Prostate gland (tissue), 2 donors: ENCODE data around the gene INSM1. TPM values are rescaled to one million over a fixed set of nuclear protein-coding genes. Genes with fewer than 3 reads are reported as not detected.

Experiments used
- DNase-seq: peaks from one replicate; pipeline ENCODE4 v3.0.0-alpha.2; 2019; ENCODE audit warnings: low spot score
- H3K27ac ChIP-seq, 2 donors: fragments of 200-600 bp; sonication (generic); 2 replicates each; pipeline ENCODE4 v1.5.1; 2017 to 2019
- H3K27me3 ChIP-seq: fragments of 200-600 bp; sonication (generic); replicated peaks from 2 replicates; pipeline ENCODE4 v1.5.1; 2019; ENCODE audit not compliant: insufficient read depth
- H3K36me3 ChIP-seq, 2 donors: fragments of 200-600 bp; sonication (generic); 1 replicate in 1 of 2; 2 replicates in 1 of 2; pipeline versions ENCODE4 v1.5.1 to v1.8.1; 2017 to 2019
- H3K4me1 ChIP-seq: fragments of 200-600 bp; sonication (generic); replicated peaks from 2 replicates; pipeline ENCODE4 v1.5.1; 2019
- H3K4me3 ChIP-seq, 2 donors: fragments of 200-600 bp; sonication (generic); 2 replicates each; pipeline ENCODE4 v1.5.1; 2017 to 2019
- H3K9me3 ChIP-seq: fragments of 200-600 bp; sonication (generic); 2 replicates; pipeline ENCODE4 v1.5.1; 2017
- POLR2A ChIP-seq: fragments of 450-650 bp; IDR thresholded peaks from one replicate; pipeline ENCODE4 v1.6.1; 2016; ENCODE audit warnings: antibody characterized with exemption, mild to moderate bottlenecking
- POLR2AphosphoS5 ChIP-seq: sonication (generic); formaldehyde crosslinking; IDR thresholded peaks from one replicate; pipeline ENCODE4 v1.6.1; 2017; ENCODE audit warnings: antibody characterized with exemption
- WGBS: methylation state at CpG from one replicate; pipeline ENCODE4 v1.1.5; 2018; 5-methylcytosine and 5-hydroxymethylcytosine counted together
- intact Hi-C: fragments of 100-400 bp; cut with DNase I; formaldehyde crosslinking; loops from one replicate; pipeline ENCODE4 v1.14.2; 2022
- total RNA-seq, 2 donors: library from RNA; depleted of rRNA; stranded (reverse); fragments of >200 nt; gene quantifications; one replicate each; pipeline ENCODE4 v1.1.0, GENCODE V29; 2016
- TF ChIP-seq, protein P1 (sequence below), 4 experiments: fragments of 200-600 bp in 2 of 4; fragments of 450-650 bp in 2 of 4; sonication (generic) in 2 of 4; IDR thresholded peaks; 1 replicate in 3 of 4; 2 replicates in 1 of 4; pipeline ENCODE4 v1.5.1; 2016 to 2019; ENCODE audit warnings: antibody characterized with exemption in 4 of 4, mild to moderate bottlenecking in 2 of 4, moderate library complexity in 2 of 4

The INSM1 gene
- total RNA-seq, 2 donors from 2014 or later: 0.82 to 1.5 TPM

DNA sequence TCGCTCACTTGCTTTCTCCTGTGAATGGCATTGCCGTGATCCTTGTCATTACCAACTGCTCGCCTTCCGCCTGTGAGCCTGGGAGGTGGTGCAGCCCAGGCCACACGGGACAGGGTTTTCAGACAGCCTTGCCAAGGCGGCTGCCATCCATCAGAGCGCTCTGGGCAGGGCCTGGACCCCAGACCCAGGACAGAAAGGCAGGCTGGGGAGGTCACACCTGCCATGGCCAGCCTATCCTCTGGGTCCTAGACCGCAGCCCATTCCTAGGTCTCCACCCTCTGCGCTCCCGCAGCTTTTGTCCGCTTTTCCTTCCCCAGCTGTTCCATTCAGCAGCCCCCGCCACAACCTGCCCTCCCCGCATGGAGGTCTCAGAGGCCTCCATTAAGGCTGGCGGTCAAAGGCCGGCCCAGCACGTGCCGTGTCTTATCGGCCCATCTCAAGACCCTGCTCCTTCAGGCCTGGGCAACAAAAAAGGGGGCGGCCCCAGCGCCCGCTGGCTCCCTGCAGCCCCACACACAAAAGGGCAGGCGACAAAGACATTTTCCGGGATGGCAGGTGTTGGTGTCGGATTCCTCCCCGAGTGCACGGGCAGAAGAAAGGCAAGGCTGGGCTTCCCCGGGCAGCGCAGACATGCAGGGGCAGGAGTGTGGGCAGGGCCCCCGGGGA, 28.1 kb downstream of the INSM1 start:
- no peak for TF ChIP-seq POLR2A
- no peak for TF ChIP-seq POLR2AphosphoS5
- TF ChIP-seq, protein P1, sequence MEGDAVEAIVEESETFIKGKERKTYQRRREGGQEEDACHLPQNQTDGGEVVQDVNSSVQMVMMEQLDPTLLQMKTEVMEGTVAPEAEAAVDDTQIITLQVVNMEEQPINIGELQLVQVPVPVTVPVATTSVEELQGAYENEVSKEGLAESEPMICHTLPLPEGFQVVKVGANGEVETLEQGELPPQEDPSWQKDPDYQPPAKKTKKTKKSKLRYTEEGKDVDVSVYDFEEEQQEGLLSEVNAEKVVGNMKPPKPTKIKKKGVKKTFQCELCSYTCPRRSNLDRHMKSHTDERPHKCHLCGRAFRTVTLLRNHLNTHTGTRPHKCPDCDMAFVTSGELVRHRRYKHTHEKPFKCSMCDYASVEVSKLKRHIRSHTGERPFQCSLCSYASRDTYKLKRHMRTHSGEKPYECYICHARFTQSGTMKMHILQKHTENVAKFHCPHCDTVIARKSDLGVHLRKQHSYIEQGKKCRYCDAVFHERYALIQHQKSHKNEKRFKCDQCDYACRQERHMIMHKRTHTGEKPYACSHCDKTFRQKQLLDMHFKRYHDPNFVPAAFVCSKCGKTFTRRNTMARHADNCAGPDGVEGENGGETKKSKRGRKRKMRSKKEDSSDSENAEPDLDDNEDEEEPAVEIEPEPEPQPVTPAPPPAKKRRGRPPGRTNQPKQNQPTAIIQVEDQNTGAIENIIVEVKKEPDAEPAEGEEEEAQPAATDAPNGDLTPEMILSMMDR (IDR thresholded peaks at IDR 0.05): no peak
- Histone ChIP-seq H3K36me3 (no peaks in the 10 kb centered on the region), H3K9me3 (no peaks in the 10 kb centered on the region), H3K27me3 (no peaks in the 10 kb centered on the region), H3K27ac (no peak overlapping the region), H3K4me3 (no peak overlapping the region), H3K4me1 (no peaks in the 10 kb centered on the region)
- intact Hi-C loops: no loop called here
- WGBS: 53% methylated on average over 29 of the region's 29 CpGs
- DNase-seq: no peak

DNA sequence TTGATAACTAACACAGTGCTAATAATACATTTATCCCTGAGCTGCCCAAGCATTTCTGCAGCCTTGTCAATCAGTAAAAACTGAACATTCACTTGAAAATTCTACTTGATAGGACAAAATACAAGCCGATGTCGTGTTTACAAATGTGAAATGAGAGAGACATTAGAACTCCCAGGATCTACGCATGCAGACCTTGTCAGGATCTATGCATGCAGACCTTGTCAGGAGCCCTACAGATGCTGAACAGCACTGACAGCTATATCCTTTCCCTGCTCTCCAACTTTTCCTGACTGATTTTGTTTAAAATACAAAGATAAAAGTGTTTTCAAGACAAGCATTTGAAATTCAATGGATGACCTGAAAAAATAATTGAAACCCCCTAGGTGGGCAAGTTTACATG, 28.9 kb downstream of the INSM1 start:
- WGBS: 90% methylated on average over 3 of the region's 3 CpGs
- no peaks in the 10 kb centered on the region for H3K27me3 ChIP-seq
- no peak for DNase-seq
- H3K4me1 ChIP-seq: no peaks in the 10 kb centered on the region
- intact Hi-C loops: no loop called here
- no peaks in the 10 kb centered on the region for H3K36me3 ChIP-seq
- H3K4me3 ChIP-seq: no peak overlapping the region
- no peak overlapping the region for H3K27ac ChIP-seq
- no peaks in the 10 kb centered on the region for H3K9me3 ChIP-seq
- TF ChIP-seq POLR2AphosphoS5 (no peak), POLR2A (no peak)
- TF ChIP-seq, protein P1 (IDR thresholded peaks at IDR 0.05): no peak

GRCh38 chr20:20398123-20398522, 30.2 kb downstream of the INSM1 start:
- no peak overlapping the region for H3K27ac ChIP-seq
- DNase-seq: no peak
- no peak for TF ChIP-seq POLR2A
- no peak for TF ChIP-seq POLR2AphosphoS5
- TF ChIP-seq, protein P1 (IDR thresholded peaks at IDR 0.05): no peak
- no peak overlapping the region for H3K4me3 ChIP-seq
- WGBS: 98% methylated on average over 7 of the region's 7 CpGs
- intact Hi-C loops: no loop called here
- H3K4me1 ChIP-seq: no peaks in the 10 kb centered on the region
- no peaks in the 10 kb centered on the region for H3K36me3 ChIP-seq
- no peaks in the 10 kb centered on the region for H3K27me3 ChIP-seq
- no peaks in the 10 kb centered on the region for H3K9me3 ChIP-seq

DNA sequence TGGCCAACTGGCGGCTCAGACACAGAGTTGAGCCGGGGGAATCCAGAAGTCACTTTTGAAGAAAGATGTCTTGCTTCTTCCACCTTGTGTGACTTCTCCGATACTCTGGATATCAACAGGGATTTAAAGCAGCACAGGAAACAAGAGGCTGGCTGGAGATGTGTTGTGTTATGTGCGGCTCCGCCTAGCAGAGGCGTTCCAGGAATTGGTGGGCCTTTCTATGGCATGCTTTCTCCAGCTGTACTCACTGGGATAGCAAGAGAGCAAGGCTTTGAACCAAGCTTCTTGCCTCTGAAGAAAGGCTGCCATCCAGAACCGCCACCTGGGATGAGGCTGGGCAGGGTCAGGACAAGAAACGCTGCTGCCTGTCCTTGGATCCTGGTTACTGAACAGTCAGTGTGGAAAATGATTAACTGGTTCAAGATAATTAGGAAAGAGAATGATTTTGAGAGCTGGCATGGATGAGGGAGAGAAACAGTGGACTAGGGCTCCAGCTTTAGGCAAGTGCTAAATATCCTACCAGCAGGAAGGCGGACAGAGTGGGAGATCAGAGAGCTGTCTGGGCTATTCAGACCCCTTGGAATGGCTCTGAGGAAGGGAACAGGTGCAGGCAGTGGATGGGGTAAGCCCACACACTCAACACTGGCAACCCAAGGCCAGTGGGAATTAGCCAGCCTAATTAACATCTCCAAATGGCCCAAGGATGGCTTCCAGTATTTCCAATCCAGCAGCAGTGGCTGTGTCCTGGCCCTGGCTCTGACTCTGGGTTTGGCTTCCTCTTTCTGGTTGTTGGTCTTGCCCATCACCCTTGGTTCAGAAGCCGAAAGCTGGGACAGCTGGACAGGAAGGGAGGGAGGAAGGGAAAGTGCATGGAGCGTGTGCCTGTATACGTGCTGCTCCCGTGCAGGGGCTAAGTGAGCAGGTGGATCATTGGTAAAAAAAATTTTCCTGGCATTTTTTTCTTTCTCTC, 31.9 kb downstream of the INSM1 start:
- H3K36me3 ChIP-seq: no peaks in the 10 kb centered on the region
- intact Hi-C loops: no loop called here

More for the DNA sequence above, 31.9 kb downstream of the INSM1 start:
- H3K4me1 ChIP-seq: no peaks in the 10 kb centered on the region
- 89% methylated on average over 13 of the region's 13 CpGs for WGBS
- H3K27ac ChIP-seq: no peak overlapping the region
- H3K4me3 ChIP-seq: no peak overlapping the region
- TF ChIP-seq, protein P1 (IDR thresholded peaks at IDR 0.05): no peak
- TF ChIP-seq POLR2A: no peak
- TF ChIP-seq POLR2AphosphoS5: no peak
- H3K27me3 ChIP-seq: no peaks in the 10 kb centered on the region
- DNase-seq: no peak
- H3K9me3 ChIP-seq: no peaks in the 10 kb centered on the region
